OCI-LY7 (cell line): Measurements from ENCODE around the gene ENDOG.

Experiments used
- EZH2phosphoT487 ChIP-seq: fragments of 200-600 bp; sonication (generic); IDR thresholded peaks from 2 replicates; pipeline ENCODE4 v1.6.1; 2018; ENCODE audit warnings: low read depth, borderline replicate concordance, mild to moderate bottlenecking, mixed run types, antibody characterized with exemption, low read length, moderate library complexity, mixed read lengths
- TF ChIP-seq, protein P1 (sequence below): fragments of 200-600 bp; sonication (generic); conservative IDR thresholded peaks from 2 replicates; pipeline ENCODE4 v1.5.1; 2014; ENCODE audit warnings: mild to moderate bottlenecking, antibody characterized with exemption, low read length, moderate library complexity, mixed read lengths

DNA sequence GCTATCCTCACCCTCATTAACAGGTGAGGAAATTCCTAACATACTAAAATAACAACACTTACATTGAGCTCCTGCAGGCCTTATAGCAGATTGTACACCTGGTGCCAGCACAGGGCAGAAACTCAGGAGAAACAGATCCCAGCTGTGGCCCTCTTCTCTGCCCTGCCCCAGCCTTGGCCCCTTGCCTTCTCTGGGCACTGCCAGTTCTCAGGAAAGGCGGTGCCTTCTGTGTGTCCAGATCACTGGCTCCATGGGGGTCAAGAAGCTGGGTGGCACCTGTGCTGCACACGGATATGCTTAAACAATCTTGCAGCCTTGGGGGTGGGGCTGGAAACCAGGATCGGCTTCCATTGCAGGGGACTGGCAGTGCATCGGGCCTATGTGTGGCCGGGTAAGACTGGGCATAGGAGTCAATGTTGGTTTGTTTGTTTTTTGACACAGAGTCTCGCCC, 44.1 kb downstream of the ENDOG start:
- TF ChIP-seq, protein P1, sequence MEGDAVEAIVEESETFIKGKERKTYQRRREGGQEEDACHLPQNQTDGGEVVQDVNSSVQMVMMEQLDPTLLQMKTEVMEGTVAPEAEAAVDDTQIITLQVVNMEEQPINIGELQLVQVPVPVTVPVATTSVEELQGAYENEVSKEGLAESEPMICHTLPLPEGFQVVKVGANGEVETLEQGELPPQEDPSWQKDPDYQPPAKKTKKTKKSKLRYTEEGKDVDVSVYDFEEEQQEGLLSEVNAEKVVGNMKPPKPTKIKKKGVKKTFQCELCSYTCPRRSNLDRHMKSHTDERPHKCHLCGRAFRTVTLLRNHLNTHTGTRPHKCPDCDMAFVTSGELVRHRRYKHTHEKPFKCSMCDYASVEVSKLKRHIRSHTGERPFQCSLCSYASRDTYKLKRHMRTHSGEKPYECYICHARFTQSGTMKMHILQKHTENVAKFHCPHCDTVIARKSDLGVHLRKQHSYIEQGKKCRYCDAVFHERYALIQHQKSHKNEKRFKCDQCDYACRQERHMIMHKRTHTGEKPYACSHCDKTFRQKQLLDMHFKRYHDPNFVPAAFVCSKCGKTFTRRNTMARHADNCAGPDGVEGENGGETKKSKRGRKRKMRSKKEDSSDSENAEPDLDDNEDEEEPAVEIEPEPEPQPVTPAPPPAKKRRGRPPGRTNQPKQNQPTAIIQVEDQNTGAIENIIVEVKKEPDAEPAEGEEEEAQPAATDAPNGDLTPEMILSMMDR = no peak
- TF ChIP-seq EZH2phosphoT487 = no peak
